GM18498 (cell line): ENCODE results near the gene BIK.
"Not testable (repeated sequence)": the region's sequence is repeated elsewhere in the genome, so short reads cannot be mapped to it uniquely, and the experiment has no call there.

Source experiments
- ATAC-seq: cut with Tn5 transposase; IDR thresholded peaks from one replicate; pipeline ENCODE4 v1.9.1; 2021; ENCODE audit warnings: mild to moderate bottlenecking, moderate library complexity; ENCODE audit not compliant: unreplicated experiment

BIK gene

GRCh38 chr22:43134553-43134952 lies 24.0 kb downstream of the BIK start:
- ATAC-seq: no peak

GRCh38 chr22:43135565-43135964 lies 25.0 kb downstream of the BIK start:
- ATAC-seq: no peak

DNA sequence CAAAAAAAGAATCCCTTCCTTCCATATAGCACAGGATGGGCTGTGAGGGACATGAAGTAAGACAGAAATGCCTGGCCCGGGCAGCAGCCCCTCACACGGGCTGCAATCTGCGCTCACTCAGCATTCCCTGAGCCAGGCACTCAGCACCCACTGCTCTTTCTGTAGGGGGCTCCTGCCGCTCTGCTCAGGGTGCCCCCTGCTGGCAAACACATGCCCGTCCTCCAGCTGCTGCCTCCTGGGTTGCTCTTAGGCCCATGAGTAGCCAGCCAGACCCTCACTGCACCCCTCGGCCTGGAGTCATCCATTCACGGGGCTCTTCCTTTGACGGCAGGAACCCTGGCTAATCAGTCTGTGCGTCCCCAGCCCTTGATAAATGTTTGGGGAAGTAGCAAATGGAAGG lies 25.7 kb downstream of the BIK start:
- ATAC-seq: no peak

DNA sequence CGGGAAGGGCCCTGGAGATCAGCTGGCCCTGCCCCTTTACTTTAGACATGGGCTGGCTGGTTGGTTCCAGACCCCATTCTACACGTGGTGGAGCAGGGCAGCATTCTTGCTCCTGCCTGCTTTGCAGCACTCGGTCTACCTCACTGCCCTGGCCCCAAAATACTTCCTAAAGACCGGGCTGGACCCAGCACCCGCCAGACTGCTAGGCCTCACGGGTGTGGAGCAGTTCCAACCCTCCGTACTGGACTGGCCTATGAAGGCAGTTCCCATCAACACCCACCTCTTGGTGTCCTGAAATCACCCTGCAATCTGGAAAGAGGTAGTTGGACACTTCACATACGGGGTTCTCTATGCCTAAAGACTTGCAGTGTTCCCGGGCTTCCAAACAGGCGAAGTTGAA lies 26.3 kb downstream of the BIK start:
- ATAC-seq: no peak

DNA sequence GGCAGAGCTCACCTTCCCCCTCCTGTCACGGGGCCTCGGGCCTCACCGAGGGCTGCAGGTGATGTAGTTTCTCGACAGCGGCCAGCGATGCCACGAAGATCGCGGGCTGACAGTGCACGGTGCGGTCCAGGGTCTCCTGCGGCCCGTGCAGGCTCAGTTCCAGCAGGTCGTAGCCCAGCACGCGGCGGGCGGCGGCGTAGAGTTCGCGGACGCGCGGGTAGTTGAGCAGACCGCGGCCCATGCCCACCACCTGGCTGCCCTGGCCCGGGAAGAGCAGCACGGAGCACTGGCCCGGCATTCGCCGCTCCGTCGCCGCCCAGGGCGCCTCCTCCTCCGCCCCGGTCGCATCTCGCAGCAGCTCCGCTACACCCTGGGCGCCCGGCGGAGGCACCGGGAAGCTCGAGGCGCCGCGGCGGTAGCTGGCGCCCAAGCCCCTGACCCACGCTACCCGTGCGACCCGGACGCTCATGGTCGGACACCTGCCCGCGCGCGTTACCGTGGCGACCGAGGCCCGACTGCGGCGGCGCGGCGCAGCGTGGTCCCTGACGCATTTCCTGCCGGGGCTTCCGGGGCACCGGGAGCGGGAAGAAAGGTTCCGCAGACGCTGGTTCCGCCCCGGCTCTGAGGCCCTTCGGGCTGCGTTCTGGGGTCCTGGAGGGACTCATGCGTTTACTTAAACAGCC lies 32.5 kb downstream of the BIK start, which contains the start of gene MCAT:
Gene MCAT, minus strand, starts transcription at position 519 of the 683 bp plus-strand sequence. Its CDS starts 50 bp downstream, at position 469.
- ATAC-seq: peak; percentile 86

- ATAC-seq: no peak
These were observed 34.4 kb downstream of the BIK start for GRCh38 chr22:43144949-43145348.

- ATAC-seq: not testable (repeated sequence)
These were observed 34.8 kb downstream of the BIK start for GRCh38 chr22:43145371-43145770.

DNA sequence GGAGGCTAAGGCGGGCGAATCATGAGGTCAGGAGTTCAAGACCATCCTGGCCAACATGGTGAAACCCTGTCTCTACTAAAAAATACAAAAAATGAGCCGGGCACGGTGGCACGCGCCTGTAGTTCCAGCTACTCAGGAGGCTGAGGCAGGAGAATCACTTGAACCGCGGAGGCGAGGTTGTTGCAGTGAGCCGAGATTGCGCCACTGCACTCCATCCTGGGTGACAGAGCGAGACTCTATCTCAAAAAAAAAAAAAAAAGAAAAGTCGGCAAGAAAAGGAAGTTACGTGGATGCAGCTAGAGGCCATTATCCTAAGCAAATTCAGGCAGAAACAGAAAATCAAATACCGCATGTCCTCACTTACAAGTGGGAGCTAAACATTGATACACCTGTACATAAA lies 35.8 kb downstream of the BIK start:
- ATAC-seq: not testable (repeated sequence)

- no peak for ATAC-seq
These were observed 37.3 kb downstream of the BIK start for GRCh38 chr22:43147821-43148220.

DNA sequence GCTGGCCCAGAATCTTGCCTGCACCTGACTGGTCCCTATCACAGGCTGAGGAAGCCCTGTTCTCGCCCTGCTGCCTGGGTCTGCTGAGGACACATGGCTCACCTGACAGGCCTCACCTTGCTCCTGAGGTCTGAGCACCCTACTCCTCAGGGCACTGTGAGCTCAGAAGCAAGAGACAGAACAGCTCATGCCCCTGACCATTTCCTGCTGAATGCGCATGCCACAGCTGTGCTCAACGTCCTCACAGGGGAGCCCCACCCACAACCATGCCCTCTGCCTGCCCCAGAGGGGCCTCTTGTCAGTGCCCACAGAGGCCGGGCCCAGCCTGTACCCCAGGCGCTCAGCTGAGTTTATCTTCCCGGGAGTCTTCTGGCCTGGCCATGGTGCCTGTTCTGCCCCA lies 38.0 kb downstream of the BIK start:
- ATAC-seq: no peak

DNA sequence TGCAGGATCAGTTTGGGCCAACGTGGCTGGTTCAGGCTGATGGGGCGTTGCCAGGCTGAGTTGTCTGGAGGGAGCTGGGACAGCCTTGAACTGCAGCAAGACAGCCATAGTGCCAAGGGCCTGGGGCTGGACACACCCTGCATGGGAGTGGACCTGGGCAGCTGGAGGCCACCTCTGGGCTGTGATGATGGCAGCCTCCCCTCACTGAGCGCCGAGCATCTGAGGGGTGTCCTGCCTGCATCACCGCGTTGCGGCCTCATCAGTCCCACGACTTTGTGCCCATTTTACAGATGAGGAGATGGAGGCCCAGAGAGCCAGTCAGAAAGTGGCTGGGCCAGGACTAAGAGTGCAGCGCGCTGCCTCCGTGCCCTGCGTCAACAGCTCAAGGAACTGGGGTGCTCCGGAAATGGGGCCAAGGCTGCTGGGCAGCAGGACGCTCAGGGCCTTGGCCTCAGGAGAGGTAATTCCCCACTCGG lies 40.2 kb downstream of the BIK start:
- ATAC-seq: no peak

DNA sequence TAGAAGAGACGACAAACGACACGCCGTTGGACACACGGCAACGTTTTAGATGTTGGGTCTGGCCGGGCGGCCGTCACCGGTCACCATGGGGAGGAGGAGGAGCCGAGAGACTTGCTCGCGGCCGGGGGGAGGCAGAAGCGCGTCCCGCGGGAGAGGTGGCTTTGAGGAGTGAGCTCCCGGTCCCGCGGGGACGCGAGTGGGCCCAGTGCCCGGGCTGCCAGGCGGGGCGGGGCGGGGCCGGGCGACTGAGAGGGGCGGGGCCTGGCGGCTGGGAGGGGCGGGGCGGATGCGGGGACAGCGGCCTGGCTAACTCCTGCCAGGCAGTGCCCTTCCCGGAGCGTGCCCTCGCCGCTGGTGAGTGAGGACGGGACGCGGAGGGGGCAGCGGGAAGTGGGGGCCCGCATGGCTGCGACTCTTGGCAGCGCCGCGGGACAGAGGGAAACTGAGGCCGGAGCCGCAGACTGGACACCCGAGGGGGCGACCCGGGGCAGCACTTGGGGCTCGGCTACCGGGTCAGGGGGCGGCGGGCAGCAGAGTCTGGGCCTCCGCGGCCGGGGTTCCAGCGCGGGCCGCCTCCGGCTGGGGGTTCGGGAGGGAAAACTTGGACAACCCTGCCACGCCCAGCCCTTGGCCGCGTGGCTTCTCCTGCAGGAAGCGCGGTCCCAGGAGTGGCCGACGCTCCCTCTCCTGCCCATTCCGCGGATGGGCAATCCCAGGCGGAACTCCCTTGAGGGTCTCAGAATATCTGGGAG lies 40.9 kb downstream of the BIK start, which contains the start of gene TSPO:
Gene TSPO, plus strand, starts transcription at position 309 of the 752 bp plus-strand sequence. CDS start 7,680 bp downstream, outside the sequence.
- no peak for ATAC-seq

DNA sequence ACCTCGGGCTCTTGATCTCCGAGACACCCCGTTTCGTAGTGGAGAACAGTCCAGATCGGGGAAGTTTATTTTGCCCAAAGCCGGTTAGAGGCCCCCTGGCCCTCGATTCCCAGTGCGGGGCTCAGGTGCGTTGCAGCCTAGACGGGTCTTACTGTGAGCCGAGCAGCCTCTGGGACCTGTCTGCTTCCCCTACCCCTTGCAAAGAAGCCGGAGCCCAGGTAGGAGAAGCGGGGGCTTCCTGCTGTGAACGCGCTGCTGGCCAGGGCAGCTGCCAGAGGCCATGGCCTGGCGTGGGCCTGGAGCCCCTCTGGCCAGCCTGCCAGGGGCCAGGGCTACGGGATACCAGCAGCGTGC lies 41.4 kb downstream of the BIK start:
- ATAC-seq: no peak

- ATAC-seq: no peak
These were observed 42.0 kb downstream of the BIK start for GRCh38 chr22:43152357-43153071.

GRCh38 chr22:43153899-43154298 lies 43.3 kb downstream of the BIK start:
- no peak for ATAC-seq

DNA sequence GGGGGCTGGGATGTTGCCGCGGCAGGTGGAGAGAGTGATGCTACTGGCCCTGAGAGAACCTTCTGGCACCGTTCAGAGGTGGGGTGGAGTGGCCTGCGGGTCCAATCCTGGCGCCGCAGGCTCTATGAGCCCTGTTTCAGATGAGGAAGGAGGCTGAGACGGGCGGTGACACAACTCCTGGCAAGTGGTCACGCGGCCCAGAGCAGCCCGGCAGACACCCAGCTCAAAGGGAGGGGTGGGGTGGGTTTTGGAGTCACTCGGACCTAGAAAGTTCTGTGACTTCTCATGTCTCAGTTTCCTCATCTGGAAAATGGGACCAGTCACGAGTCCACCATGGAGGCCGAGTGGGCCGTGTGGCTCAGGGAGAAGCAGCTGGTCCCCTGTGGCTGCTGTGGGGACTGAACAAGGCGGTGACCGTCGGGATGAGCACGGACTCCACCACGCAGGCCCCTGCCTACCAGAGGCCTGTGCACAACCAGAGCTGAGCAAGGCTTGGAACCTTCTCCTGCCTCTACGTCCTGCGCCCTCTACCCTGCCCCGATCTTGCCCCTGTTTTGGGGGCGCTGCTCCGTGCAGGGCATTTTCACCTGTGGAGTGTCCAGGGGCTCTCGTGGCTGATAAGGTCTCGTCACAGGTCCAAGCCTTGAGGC lies 44.5 kb downstream of the BIK start:
- ATAC-seq: no peak

GRCh38 chr22:43155789-43156188 lies 45.2 kb downstream of the BIK start:
- no peak for ATAC-seq

GRCh38 chr22:43156413-43156812 lies 45.9 kb downstream of the BIK start:
- ATAC-seq: no peak

DNA sequence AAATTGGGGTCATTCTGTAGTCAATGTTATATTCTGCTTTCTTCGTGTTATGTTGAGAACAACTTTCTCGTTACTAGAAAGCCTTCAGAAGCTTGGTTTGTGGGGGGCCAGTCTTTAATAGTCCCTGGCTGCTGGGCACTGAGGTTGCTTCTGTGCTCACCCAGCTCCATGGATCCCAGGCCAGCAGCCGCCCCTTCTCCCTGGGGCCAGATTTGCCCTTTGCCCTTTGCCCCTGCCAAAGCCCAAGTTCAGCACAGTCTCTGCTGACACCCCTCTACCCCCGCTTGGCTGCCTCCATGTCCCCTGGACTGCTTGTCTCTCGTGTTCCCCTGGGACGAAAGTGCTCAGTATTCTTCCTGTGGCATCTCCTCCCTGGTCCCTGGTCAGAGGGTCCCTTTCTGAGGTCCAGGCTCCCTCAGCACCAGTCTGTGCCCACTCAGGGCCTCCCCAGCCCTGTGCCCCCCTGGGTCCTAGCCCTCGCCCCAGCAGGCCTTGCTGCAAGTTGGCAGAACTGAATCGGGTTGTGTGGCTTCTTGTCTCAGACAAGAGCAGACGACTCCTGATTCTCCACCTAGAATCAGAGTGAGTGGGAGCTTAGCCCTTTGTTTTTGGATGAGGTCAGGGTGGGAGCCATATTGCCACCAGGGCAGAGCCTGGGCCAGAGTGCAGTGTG lies 47.5 kb downstream of the BIK start:
- no peak for ATAC-seq

DNA sequence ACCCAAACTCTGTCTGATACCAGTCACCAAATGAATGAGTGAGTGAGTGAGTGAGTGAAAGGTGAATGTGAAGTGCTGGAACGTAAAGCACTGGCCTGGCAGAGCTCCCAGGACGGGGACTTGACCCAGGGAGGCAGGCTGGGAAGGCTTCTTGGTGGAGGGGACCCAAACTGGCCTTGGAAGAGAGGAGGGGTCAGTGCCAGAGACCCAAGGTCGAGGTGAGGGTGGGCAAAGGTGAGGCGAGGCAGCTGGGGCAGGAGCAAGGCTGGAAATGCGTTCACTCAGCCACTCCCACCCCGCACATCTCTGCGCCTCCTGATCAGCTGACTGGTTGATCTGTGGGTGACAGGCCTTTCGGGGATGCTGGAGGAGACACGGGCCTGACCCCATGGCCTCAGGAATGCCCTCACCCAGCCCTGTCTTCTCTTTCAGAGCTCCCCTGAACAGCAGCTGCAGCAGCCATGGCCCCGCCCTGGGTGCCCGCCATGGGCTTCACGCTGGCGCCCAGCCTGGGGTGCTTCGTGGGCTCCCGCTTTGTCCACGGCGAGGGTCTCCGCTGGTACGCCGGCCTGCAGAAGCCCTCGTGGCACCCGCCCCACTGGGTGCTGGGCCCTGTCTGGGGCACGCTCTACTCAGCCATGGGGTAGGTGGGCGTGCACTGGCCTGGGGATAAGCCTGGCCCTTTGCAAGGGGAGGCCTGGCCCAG lies 48.4 kb downstream of the BIK start:
- no peak for ATAC-seq
